Measurements from ENCODE around the gene PCAT6.

The PCAT6 gene

DNA sequence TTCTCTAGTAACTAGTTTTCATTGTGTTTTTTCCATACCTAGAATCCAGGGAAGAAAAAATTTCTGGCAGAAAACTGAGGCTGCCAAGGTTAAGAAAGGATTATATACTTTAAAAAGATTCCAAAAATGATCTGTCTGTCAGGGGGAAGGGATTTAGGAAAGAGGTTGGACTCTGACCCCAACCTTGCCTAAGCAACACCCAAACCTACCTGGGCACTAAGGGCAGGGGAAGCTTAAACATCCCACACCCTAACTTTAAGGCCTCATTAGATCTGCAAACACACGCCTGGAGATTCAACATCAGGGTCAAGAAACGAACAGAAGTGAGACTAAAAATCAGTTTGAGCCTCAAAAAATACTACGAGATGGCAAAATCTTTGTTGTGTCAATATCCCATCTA, 22.0 kb upstream of the PCAT6 start:
- TF ChIP-seq REST (IDR thresholded peaks at IDR 0.05; ENCODE audit: insufficient read depth in 1 of 2, low read depth in 2 of 2, low read length in 2 of 2) (no peak), FOXP2 (optimal IDR thresholded peaks at IDR 0.05; ENCODE audit: borderline replicate concordance, extremely low read depth, extremely low read length, insufficient read depth) (no peak), SIN3A (IDR thresholded peaks at IDR 0.05; ENCODE audit: borderline replicate concordance, insufficient read depth, low read length) (no peak), POLR2AphosphoS5 (IDR thresholded peaks at IDR 0.05; ENCODE audit: low read depth, low read length) (no peak), TAF1 (IDR thresholded peaks at IDR 0.05; ENCODE audit: borderline replicate concordance, insufficient read depth, low read length) (no peak)

GRCh38 chr1:202791077-202791747, 19.5 kb upstream of the PCAT6 start:
- TF ChIP-seq TAF1 (IDR thresholded peaks at IDR 0.05; ENCODE audit: borderline replicate concordance, insufficient read depth, low read length) (no peak), POLR2AphosphoS5 (IDR thresholded peaks at IDR 0.05; ENCODE audit: low read depth, low read length) (no peak), SIN3A (IDR thresholded peaks at IDR 0.05; ENCODE audit: borderline replicate concordance, insufficient read depth, low read length) (no peak), FOXP2 (optimal IDR thresholded peaks at IDR 0.05; ENCODE audit: borderline replicate concordance, extremely low read depth, extremely low read length, insufficient read depth) (no peak)

DNA sequence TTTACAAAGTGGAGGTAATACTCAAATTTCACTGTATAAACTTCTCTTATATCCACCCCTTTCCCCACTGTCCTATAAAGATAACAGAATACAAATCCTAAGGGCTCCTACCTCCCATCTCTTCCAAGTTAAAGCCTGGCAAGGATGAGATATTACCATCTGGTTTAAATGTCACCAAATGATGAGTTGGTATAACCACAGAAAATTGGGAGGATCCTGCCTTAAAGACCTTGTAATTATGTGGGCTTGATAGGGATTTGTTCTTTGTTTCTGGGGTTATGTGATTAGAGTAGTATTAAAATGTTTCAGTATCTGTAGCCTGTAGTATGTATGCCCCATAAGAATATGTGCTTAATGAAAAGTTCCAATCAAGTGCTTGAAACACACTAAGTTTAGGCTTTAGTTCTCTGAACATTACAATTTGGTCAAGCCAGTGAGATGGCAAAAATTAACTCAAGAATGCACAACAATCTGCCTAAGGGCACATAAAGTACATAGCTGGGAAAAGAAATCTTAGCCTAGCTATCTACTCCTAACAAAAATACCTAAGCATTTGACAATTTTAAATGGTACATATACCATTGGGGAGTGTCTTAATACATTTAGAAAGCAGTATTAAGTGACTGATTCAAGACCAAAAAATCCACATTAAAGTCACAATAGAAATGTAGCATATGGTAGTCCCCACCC, 16.6 kb upstream of the PCAT6 start:
- TF ChIP-seq REST (IDR thresholded peaks at IDR 0.05; ENCODE audit: insufficient read depth in 1 of 2, low read depth in 2 of 2, low read length in 2 of 2) (no peak), SIN3A (IDR thresholded peaks at IDR 0.05; ENCODE audit: borderline replicate concordance, insufficient read depth, low read length) (no peak), FOXP2 (optimal IDR thresholded peaks at IDR 0.05; ENCODE audit: borderline replicate concordance, extremely low read depth, extremely low read length, insufficient read depth) (no peak), POLR2AphosphoS5 (IDR thresholded peaks at IDR 0.05; ENCODE audit: low read depth, low read length) (no peak), TAF1 (IDR thresholded peaks at IDR 0.05; ENCODE audit: borderline replicate concordance, insufficient read depth, low read length) (no peak)

- no peak for TF ChIP-seq POLR2AphosphoS5 (IDR thresholded peaks at IDR 0.05; ENCODE audit: low read depth, low read length)
- TF ChIP-seq FOXP2 (optimal IDR thresholded peaks at IDR 0.05; ENCODE audit: borderline replicate concordance, extremely low read depth, extremely low read length, insufficient read depth), result no peak
- no peak for TF ChIP-seq REST (IDR thresholded peaks at IDR 0.05; ENCODE audit: insufficient read depth in 1 of 2, low read depth in 2 of 2, low read length in 2 of 2)
- TF ChIP-seq SIN3A (IDR thresholded peaks at IDR 0.05; ENCODE audit: borderline replicate concordance, insufficient read depth, low read length), result no peak
- no peak for TF ChIP-seq TAF1 (IDR thresholded peaks at IDR 0.05; ENCODE audit: borderline replicate concordance, insufficient read depth, low read length)
Observed at GRCh38 chr1:202796670-202797069, 14.1 kb upstream of the PCAT6 start.

DNA sequence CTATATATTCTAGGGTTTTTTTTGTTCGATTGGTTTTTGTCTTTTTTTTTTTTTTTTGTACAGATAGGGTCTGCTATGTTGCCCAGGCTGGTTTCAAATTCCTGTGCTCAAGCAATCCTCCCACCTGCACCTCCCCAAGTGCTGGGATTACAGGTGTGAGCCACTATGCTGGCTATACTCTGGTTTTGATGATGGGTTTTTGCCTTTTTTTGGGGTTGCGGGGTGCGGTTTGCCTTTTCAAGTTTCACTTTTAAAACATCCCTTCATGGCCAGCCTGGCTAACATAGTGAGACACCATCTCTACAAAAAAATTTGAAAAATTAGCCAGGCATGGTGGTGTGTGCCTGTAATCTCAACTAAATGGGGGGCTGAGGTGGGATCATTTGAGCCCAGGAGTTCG, 12.5 kb upstream of the PCAT6 start:
- TF ChIP-seq TAF1 (IDR thresholded peaks at IDR 0.05; ENCODE audit: borderline replicate concordance, insufficient read depth, low read length) (no peak), SIN3A (IDR thresholded peaks at IDR 0.05; ENCODE audit: borderline replicate concordance, insufficient read depth, low read length) (no peak), POLR2AphosphoS5 (IDR thresholded peaks at IDR 0.05; ENCODE audit: low read depth, low read length) (no peak), FOXP2 (optimal IDR thresholded peaks at IDR 0.05; ENCODE audit: borderline replicate concordance, extremely low read depth, extremely low read length, insufficient read depth) (no peak), REST (IDR thresholded peaks at IDR 0.05; ENCODE audit: insufficient read depth in 1 of 2, low read depth in 2 of 2, low read length in 2 of 2) (no peak)
